Measurements from ENCODE around the gene GLRA1.
"Not testable (repeated sequence)": the region's sequence is repeated elsewhere in the genome, so short reads cannot be mapped to it uniquely, and the experiment has no call there.

Gene GLRA1

DNA sequence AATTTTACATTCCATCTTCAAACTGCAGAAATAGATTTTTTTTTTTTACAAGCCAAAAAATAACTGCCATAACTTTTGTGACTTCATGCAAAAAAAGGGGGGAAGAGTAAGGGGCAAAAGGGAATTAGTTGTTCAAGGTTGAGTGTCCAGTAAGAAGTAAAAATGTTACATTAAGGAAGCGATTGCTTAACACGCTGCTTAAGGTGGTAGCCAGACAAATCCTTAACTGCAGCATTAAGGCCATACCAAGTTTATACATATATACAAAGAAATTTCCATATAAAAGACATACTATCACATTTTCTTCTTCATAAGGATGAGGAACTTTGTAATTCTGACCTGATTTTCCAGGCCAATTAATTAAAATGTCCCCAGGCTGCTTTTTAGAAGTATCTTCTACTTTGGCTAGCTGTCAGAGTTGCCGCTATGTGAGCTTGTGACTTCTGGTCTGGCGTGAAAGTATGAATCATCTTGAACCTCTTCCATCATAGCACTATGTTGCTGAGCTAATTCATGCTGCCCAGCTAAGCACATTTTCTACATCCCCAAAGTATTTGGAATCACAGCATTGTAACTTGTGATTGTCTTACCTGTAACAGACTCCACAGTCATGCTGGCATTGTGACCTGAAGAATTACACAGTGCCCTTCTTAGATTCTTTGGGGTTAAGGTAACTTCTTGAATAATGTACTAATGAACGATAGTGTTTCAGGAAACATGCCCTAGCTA is 112.9 kb downstream of the GLRA1 start:
- no peak for DNase-seq

DNA sequence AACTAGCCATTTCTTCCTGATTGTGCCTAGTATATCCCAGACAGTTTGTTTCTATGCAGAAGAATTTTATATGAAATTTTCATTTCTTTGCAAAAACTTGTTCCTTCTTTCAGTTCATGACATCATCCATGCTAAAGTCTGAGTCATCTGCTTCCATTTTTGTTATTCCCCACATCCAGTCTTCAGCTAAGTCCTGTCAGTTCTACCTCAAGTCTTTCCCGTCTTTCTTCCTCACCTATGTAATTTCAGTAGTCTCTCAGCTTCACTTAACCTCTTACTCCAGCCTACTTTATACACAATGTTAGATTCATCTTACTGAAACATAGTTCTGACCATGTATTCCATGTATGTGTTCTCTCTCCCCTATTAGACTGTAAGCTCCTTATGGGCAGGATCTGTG is 113.8 kb downstream of the GLRA1 start:
- DNase-seq, result no peak

DNA sequence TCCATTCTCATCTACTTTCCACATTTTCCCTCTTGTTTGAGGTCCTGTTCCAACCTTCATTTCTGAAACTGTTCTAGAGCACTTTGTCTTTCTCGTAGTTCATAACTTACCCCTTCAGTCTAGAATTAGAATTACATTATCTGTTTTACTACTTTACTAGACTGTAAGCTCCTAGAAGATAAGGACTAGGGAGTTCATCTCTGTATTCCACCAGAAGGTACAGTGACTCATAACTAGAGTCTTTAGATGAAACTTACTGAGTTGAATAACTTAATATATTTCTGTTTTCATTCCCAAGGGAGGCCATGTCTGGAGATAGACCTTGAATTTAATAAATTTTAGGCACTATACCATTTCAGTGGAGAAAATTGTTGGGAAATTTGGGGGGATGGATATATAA is 114.2 kb downstream of the GLRA1 start:
- no peak for DNase-seq

GRCh38 chr5:151808451-151809169 is 116.0 kb downstream of the GLRA1 start:
- DNase-seq, result no peak

GRCh38 chr5:151805414-151806223 is 119.0 kb downstream of the GLRA1 start:
- DNase-seq, result no peak

DNA sequence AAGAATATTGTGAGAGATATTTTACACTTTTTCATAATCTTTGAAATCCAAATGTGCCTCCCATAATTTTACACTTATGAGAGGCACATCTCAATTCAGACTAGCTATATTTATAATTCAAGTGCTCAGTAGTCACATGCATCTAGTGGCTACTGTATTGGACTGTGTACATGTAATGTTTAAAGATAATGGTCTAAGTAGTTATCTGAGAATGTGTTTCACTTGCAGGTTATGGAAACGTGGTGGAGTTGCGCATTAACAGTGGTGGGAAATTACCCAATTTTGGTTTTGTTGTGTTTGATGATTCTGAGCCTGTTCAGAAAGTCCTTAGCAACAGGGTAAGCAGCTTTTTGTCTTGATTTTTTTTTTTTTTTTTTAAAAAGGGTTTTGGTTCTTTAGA is 124.1 kb downstream of the GLRA1 start:
- DNase-seq, result no peak

DNA sequence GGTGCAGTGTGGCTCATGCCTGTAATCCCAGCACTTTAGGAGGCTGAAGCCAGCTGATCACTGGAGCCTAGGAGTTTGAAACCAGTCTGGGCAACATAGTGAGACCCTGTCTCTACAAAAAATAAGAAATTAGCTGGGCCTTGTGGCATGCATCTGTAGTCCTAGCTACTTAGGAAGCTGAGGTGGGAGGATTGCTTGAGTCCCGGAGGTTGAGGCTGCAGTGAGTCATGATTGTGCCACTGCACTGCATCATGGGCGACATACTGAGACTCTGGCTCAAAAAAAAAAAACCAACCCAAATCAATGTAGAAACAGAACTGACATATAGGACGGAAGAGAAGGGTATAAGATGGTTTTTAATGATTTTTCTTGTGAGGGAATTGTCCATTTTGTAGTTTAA is 125.2 kb downstream of the GLRA1 start:
- no peak for DNase-seq

GRCh38 chr5:151798674-151799073 is 126.0 kb downstream of the GLRA1 start:
- DNase-seq, result no peak

DNA sequence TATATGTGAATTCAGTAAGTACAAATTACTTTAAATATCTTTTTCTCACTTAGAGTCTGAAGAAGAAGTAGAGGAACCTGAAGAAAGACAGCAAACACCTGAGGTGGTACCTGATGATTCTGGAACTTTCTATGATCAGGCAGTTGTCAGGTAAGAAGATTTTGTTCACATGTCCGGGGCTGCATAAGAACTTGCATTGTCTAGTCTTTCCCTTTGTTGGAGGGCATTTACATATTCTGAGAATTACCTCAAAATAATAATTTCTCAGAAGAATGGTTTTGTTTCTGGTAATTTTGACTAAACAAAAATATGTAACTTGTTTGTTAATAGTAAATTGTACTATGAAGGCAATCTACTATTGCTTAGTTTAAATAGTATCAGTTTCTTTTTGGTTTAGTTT is 129.2 kb downstream of the GLRA1 start:
- DNase-seq, result no peak

- DNase-seq, result no peak
Observed at GRCh38 chr5:151793358-151793757, 131.3 kb downstream of the GLRA1 start.

DNA sequence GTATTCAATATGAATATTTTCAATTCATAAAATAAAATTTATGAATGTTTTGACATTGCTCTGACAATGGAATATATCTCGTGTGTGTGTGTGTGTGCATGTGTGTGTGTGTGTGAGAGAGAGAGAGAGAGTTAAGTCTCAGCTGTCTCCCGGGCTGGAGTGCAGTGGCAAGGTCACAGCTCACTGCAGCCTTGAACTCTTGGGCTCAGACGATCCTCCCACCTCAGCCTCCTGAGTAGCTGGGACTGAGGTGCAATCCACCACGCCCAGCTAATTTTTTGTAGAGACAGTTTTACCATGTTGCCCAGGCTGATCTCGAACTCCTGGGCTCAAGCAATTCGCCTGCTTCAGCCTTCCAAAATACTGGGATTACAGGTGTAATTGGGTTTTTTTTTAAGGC is 136.8 kb downstream of the GLRA1 start:
- DNase-seq, result no peak

DNA sequence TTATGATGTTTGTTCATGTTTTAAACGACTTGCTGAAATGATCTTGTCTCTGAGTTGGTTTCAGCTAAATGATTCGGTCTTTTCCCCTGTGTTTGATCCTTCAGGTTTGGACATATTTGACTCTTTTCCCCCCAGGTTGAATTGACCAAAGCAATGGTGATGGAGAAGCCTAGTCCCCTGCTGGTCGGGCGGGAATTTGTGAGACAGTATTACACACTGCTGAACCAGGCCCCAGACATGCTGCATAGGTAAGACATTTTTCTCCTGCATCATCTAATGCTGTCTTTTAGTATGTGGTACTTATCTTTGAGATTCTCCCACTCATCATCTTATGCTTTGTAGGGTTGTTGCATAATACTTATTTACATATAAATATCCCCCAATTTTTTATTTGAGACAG is 138.2 kb downstream of the GLRA1 start:
- no peak for DNase-seq

DNA sequence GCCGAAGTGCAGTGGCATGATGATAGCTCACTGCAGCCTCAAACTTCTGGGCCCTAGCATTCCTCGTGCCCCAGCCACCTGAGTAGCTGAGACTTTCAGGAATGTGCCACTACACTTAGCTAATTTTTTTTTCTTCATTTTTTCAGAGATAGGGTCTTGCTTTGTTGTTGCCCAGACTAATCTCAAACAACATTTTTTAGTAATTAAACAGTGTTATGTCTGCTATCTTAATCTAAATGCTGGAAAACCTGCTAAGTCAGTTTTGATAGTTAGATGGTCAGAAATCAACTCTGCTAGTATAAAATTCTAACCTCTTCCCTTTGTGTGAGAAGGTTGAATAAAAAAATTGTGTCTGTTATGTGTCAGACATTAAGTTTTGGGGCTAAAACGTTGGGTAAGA is 140.5 kb downstream of the GLRA1 start:
- DNase-seq, result no peak

DNA sequence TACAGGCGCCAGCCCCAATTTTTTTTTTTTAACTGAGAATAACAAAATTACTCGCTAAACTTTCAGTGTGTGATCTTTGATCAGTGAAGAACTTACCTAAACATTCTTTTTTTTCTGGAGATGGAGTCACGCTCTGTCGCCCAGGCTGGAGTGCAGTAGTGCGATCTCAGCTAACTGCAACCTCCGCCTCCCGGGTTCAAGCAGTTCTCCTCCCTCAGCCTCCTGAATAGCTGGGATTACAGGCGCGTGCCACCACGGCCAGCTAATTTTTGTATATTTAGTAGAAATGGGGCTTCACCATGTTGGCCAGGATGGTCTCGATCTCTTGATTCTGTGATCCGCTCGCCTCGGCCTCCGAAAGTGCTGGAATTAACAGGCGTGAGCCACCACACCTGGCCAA is 141.0 kb downstream of the GLRA1 start:
- DNase-seq, result not testable (repeated sequence)

DNA sequence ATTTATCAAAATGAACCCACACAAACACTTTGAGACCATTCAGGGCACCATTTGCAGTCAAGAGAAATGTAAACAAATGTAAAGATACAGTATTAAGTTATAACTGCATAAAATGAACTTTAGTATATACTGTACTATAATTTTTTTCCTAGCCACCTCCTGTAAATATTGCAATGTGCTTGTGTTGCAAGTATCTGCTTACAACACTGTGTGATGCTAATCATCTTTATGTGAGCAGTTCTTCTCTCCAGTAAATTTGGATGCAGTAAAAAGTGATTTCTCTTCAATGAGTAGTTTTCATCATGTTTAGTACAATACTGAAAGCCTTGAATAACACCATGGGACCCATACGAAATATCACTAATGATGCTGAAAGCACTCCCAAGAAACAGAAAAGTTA is 143.4 kb downstream of the GLRA1 start:
- DNase-seq, result no peak

- no peak for DNase-seq
Observed at GRCh38 chr5:151780348-151780747, 144.3 kb downstream of the GLRA1 start.

GRCh38 chr5:151779531-151780125 is 145.0 kb downstream of the GLRA1 start:
- DNase-seq, result no peak

- DNase-seq, result no peak
Observed at GRCh38 chr5:151775025-151775606, 149.5 kb downstream of the GLRA1 start.

DNA sequence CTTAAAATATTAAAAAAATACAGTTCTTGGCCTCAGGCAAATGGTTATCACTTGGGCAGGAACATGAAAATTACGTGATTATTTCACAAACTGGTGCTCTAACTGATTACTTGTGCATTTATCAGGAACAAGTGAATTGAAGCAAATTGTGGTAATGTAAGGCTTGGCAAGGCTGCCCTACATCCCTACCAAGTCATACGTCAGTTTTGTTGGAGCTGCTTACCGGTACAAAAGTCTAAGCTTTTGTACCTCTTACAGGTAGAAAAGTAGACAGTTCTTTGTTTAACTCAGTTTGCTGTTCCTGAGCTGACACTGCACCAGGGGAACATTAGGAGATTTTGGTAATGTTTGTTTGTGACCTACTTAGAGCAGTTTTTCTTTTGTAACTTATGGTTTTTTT is 150.7 kb downstream of the GLRA1 start:
- no peak for DNase-seq

DNA sequence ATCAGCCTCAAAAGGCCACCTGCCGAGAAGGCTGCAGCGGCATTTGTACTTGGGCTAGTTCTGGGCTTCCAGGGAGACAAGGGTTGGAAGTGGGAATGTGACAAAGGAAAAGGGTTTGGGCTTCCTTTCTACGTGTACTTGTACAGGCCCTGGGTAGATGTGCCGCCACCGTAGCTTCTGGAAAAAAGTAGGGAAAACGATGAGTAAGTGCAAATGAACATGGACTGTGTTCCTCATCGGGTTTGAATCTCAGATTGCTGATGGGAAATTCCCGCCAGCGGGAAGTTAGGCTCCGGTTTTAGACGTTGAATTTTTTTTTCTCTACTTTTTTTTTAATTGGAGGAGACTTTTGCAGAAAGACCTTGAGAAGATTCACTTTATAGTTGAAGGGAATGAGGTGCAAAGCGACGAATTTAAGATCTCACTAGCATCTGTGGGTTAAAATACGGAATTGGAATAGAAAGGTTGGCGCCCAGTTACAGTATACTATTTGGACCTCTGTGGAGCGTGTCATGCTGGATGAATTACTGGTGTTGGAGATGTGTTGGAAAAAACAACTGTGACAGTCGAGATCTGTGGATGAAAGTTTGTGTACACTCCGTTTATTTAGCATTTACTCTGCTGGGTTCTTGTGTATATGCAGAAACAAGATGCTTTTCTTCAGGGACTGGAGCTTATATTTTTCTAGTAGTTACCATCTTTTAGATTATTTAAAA is 151.6 kb downstream of the GLRA1 start:
- DNase-seq, result peak; percentile 28

Measured in NCI-H2029 treated with DMSO at 0.1 percent for 48 hours (cell line).